ENCODE data around the gene FAM168B.

FAM168B gene

GRCh38 chr2:131045286-131046027 is 47.8 kb downstream of the FAM168B start:
- no peak for TF ChIP-seq TSHZ2 (CRISPR knock-in tag; IDR thresholded peaks at IDR 0.05)
- no peak for TF ChIP-seq ZFP3 (CRISPR knock-in tag; IDR thresholded peaks at IDR 0.05)
- TF ChIP-seq ZNF565 (CRISPR knock-in tag; conservative IDR thresholded peaks at IDR 0.05; ENCODE audit: low read depth) = no peak
- TF ChIP-seq SNAI2 (CRISPR knock-in tag; IDR thresholded peaks at IDR 0.05) = no peak
- TF ChIP-seq CREB5 (CRISPR knock-in tag; IDR thresholded peaks at IDR 0.05; ENCODE audit: low read depth) = no peak
- ATAC-seq = peak; percentile 4; the same call in 2 of the 3 replicates

GRCh38 chr2:131044757-131045150 is 48.5 kb downstream of the FAM168B start:
- no peak; the same call in 2 of the 3 replicates for ATAC-seq
- TF ChIP-seq CSRNP3 (CRISPR knock-in tag; IDR thresholded peaks at IDR 0.05) = no peak
- TF ChIP-seq ESRRG (CRISPR knock-in tag; IDR thresholded peaks at IDR 0.05) = no peak
- TF ChIP-seq CREB5 (CRISPR knock-in tag; IDR thresholded peaks at IDR 0.05; ENCODE audit: low read depth) = no peak
- TF ChIP-seq TCF4 (CRISPR knock-in tag; IDR thresholded peaks at IDR 0.05; ENCODE audit: borderline replicate concordance) = no peak
- TF ChIP-seq ZFP3 (CRISPR knock-in tag; IDR thresholded peaks at IDR 0.05) = no peak

GRCh38 chr2:131044075-131044756 is 49.0 kb downstream of the FAM168B start:
- no peak for ATAC-seq
- TF ChIP-seq POU6F1 (CRISPR knock-in tag; IDR thresholded peaks at IDR 0.05; ENCODE audit: borderline replicate concordance, low read depth) = no peak
- TF ChIP-seq GLIS3 (CRISPR knock-in tag; IDR thresholded peaks at IDR 0.05) = no peak
- TF ChIP-seq CSRNP3 (CRISPR knock-in tag; IDR thresholded peaks at IDR 0.05) = no peak
- no peak for TF ChIP-seq ZFP3 (CRISPR knock-in tag; IDR thresholded peaks at IDR 0.05)
- TF ChIP-seq ARNTL (CRISPR knock-in tag; IDR thresholded peaks at IDR 0.05; ENCODE audit: borderline replicate concordance, low read depth) = no peak
- no peak for TF ChIP-seq OSR1 (CRISPR knock-in tag; IDR thresholded peaks at IDR 0.05)
- TF ChIP-seq, protein P1, sequence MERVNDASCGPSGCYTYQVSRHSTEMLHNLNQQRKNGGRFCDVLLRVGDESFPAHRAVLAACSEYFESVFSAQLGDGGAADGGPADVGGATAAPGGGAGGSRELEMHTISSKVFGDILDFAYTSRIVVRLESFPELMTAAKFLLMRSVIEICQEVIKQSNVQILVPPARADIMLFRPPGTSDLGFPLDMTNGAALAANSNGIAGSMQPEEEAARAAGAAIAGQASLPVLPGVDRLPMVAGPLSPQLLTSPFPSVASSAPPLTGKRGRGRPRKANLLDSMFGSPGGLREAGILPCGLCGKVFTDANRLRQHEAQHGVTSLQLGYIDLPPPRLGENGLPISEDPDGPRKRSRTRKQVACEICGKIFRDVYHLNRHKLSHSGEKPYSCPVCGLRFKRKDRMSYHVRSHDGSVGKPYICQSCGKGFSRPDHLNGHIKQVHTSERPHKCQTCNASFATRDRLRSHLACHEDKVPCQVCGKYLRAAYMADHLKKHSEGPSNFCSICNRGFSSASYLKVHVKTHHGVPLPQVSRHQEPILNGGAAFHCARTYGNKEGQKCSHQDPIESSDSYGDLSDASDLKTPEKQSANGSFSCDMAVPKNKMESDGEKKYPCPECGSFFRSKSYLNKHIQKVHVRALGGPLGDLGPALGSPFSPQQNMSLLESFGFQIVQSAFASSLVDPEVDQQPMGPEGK (CRISPR knock-in tag; IDR thresholded peaks at IDR 0.05; ENCODE audit: borderline replicate concordance) = no peak
- TF ChIP-seq PPARA (CRISPR knock-in tag; IDR thresholded peaks at IDR 0.05; ENCODE audit: borderline replicate concordance) = no peak
- no peak for TF ChIP-seq TSHZ2 (CRISPR knock-in tag; IDR thresholded peaks at IDR 0.05)
- TF ChIP-seq ESRRG (CRISPR knock-in tag; IDR thresholded peaks at IDR 0.05) = no peak
- TF ChIP-seq ISL1 (CRISPR knock-in tag; IDR thresholded peaks at IDR 0.05) = no peak
- no peak for TF ChIP-seq TOX (CRISPR knock-in tag; IDR thresholded peaks at IDR 0.05; ENCODE audit: borderline replicate concordance)
- TF ChIP-seq ZNF70 (CRISPR knock-in tag; IDR thresholded peaks at IDR 0.05) = no peak
- no peak for TF ChIP-seq CSDC2 (CRISPR knock-in tag; IDR thresholded peaks at IDR 0.05)
- TF ChIP-seq BACH2 (CRISPR knock-in tag; IDR thresholded peaks at IDR 0.05; ENCODE audit: borderline replicate concordance) = no peak
